K562 (cell line): ENCODE measurements around the gene LRRC37A3. TPM values are rescaled to one million over a fixed set of nuclear protein-coding genes. Genes with fewer than 3 reads are reported as not detected.

Experiments used
- ATF2 ChIP-seq: sonication (generic); formaldehyde crosslinking; IDR thresholded peaks from 2 replicates; pipeline ENCODE4 v1.8.1; 2022; ENCODE audit warnings: missing genetic modification reagents
- CUX1 ChIP-seq: fragments of 200-800 bp; sonication (Bioruptor generic); IDR thresholded peaks from 2 replicates; pipeline ENCODE4 v1.6.1; 2016; ENCODE audit warnings: missing genetic modification characterization, missing compliant biosample characterization
- ELF2 ChIP-seq: fragments of 250-450 bp; sonication (Bioruptor Pico); IDR thresholded peaks from 2 replicates; pipeline ENCODE4 v1.5.0; 2021; ENCODE audit warnings: mild to moderate bottlenecking
- KAT8 ChIP-seq: fragments of 450-650 bp; IDR thresholded peaks from 2 replicates; pipeline ENCODE4 v1.6.1; 2016; ENCODE audit warnings: low read depth, mild to moderate bottlenecking
- LCOR ChIP-seq: sonication (generic); formaldehyde crosslinking; IDR thresholded peaks from 2 replicates; pipeline ENCODE4 v1.8.0; 2022; ENCODE audit warnings: mild to moderate bottlenecking, missing genetic modification reagents
- MBD2 ChIP-seq: sonication (generic); IDR thresholded peaks from 2 replicates; pipeline ENCODE4 v1.6.1; 2016; ENCODE audit warnings: low read depth, borderline replicate concordance
- MCM5 ChIP-seq: fragments of 450-650 bp; IDR thresholded peaks from 2 replicates; pipeline ENCODE4 v1.6.1; 2016; ENCODE audit warnings: low read depth
- MED1 ChIP-seq: sonication (generic); formaldehyde crosslinking; IDR thresholded peaks from 2 replicates; pipeline ENCODE4 v1.8.1; 2023; ENCODE audit warnings: missing genetic modification reagents, borderline replicate concordance
- MIER1 ChIP-seq: fragments of 450-650 bp; IDR thresholded peaks from 2 replicates; pipeline ENCODE4 v1.6.1; 2016; ENCODE audit warnings: antibody characterized with exemption, mild to moderate bottlenecking, low read depth
- NCOA6 ChIP-seq: fragments of 450-650 bp; IDR thresholded peaks from 2 replicates; pipeline ENCODE4 v1.6.1; 2017; ENCODE audit warnings: mild to moderate bottlenecking
- NR1H2 ChIP-seq: sonication (generic); formaldehyde crosslinking; IDR thresholded peaks from 2 replicates; pipeline ENCODE4 v1.4.0; 2020; ENCODE audit warnings: mild to moderate bottlenecking, missing genetic modification reagents
- PHB2 ChIP-seq: fragments of 450-650 bp; IDR thresholded peaks from 2 replicates; pipeline ENCODE4 v1.6.1; 2017; ENCODE audit warnings: low read depth
- POLR2A ChIP-seq: fragments of 450-650 bp; conservative IDR thresholded peaks from 2 replicates; pipeline ENCODE4 v1.6.1; 2016
- PRMT5 ChIP-seq: sonication (generic); formaldehyde crosslinking; IDR thresholded peaks from 2 replicates; pipeline ENCODE4 v1.5.0; 2020; ENCODE audit warnings: missing genetic modification reagents
- PYGO2 ChIP-seq: fragments of 450-650 bp; IDR thresholded peaks from 2 replicates; pipeline ENCODE4 v1.6.1; 2016; ENCODE audit warnings: mild to moderate bottlenecking, missing genetic modification characterization, moderate library complexity, missing compliant biosample characterization
- SAFB ChIP-seq: fragments of 200-400 bp; formaldehyde crosslinking; IDR thresholded peaks from 2 replicates; pipeline ENCODE4 v1.6.1; 2017; ENCODE audit warnings: low read depth, low read length, borderline replicate concordance
- SLC30A9 ChIP-seq: fragments of 250-450 bp; sonication (Bioruptor Pico); IDR thresholded peaks from 2 replicates; pipeline ENCODE4 v1.8.0; 2022; ENCODE audit warnings: mild to moderate bottlenecking, moderate library complexity
- TCF3 ChIP-seq: sonication (generic); formaldehyde crosslinking; IDR thresholded peaks from 2 replicates; pipeline ENCODE4 v1.4.0; 2020; ENCODE audit warnings: mild to moderate bottlenecking, missing genetic modification reagents
- ZBTB43 ChIP-seq: sonication (generic); formaldehyde crosslinking; IDR thresholded peaks from 2 replicates; pipeline ENCODE4 v1.8.0; 2023; ENCODE audit warnings: mild to moderate bottlenecking, missing genetic modification reagents
- ZNF316 ChIP-seq: fragments of 450-650 bp; IDR thresholded peaks from 2 replicates; pipeline ENCODE4 v1.6.1; 2016
- ZNF511 ChIP-seq: sonication (generic); formaldehyde crosslinking; IDR thresholded peaks from 2 replicates; pipeline ENCODE4 v1.8.0; 2022; ENCODE audit warnings: mild to moderate bottlenecking, missing genetic modification reagents
- polyA plus RNA-seq, 8 experiments: library from polyadenylated mRNA; depleted of rRNA in 4 of 8; stranded (reverse) in 5 of 8; unstranded in 3 of 8; fragments of >200 nt; fragmentation: Nextera tagmentation in 2 of 8; fragmentation: Illumina TruSeq in 1 of 8; extraction: Ambion mirVana in 2 of 8; extraction: Trizol in 1 of 8; gene quantifications; 2 replicates each; pipeline versions ENCODE4 v1.2.1 to v1.2.3, GENCODE V29; 2011 to 2014; ENCODE audit warnings: inconsistent platforms in 1 of 8, missing spikeins in 1 of 8
- total RNA-seq, 7 experiments: library from RNA; depleted of rRNA in 6 of 7; stranded (reverse); fragments of >200 nt in 6 of 7; fragmentation: Illumina TruSeq in 2 of 7; extraction: Trizol in 2 of 7; gene quantifications; 2 replicates each; pipeline versions ENCODE4 v1.2.1 to v1.2.3, GENCODE V29; 2011 to 2021; ENCODE audit warnings: low replicate concordance in 1 of 7

Gene LRRC37A3
- total and polyA plus RNA-seq, 9 of the 15 experiments (the other 6 are each of a cell fraction or from before 2014, with no cell fraction given), result 0.14 to 5.9 (median 2.2) TPM

- TF ChIP-seq ATF2, result no peak
- TF ChIP-seq SAFB, result no peak
- TF ChIP-seq ZNF316, result peak; percentile 47
- TF ChIP-seq MED1 (CRISPR knock-in tag), result no peak
- no peak for TF ChIP-seq SLC30A9 (CRISPR knock-in tag)
- TF ChIP-seq PRMT5, result no peak
- no peak for TF ChIP-seq PYGO2 (tag)
- TF ChIP-seq KAT8, result no peak
- TF ChIP-seq POLR2A, result no peak
- no peak for TF ChIP-seq MBD2
- TF ChIP-seq ZNF511 (CRISPR knock-in tag), result no peak; the same call in none of the 2 replicates
- TF ChIP-seq LCOR (CRISPR knock-in tag), result no peak
- TF ChIP-seq NR1H2 (CRISPR knock-in tag), result no peak
- no peak for TF ChIP-seq ELF2 (CRISPR knock-in tag)
- TF ChIP-seq PHB2, result no peak
- no peak for TF ChIP-seq CUX1 (CRISPR knock-in tag)
- no peak for TF ChIP-seq MIER1
- no peak for TF ChIP-seq NCOA6
- TF ChIP-seq ZBTB43 (CRISPR knock-in tag), result no peak
- peak; percentile 23; the same call in 1 of the 2 replicates for TF ChIP-seq TCF3
- TF ChIP-seq MCM5, result no peak
Observed at GRCh38 chr17:64920419-64921172, 1.3 kb upstream of the LRRC37A3 start (continued).
